NAMALWA (cell line): ENCODE results near the gene TNFAIP8.

Source experiments
- DNase-seq: peaks from one replicate; pipeline ENCODE4 v3.0.0-alpha.2; 2015; ENCODE audit warnings: low spot score

Gene TNFAIP8

GRCh38 chr5:119355685-119356611, at the start of gene TNFAIP8:
TNFAIP8 (plus strand) TSS chr5:119356019; CDS start chr5:119356091, 72 bp downstream.
- DNase-seq, result peak; percentile 70

- no peak for DNase-seq
Measured at GRCh38 chr5:119307170-119307569, 48.6 kb upstream of the TNFAIP8 start.

- DNase-seq, result no peak
Measured at GRCh38 chr5:119309326-119309725, 46.5 kb upstream of the TNFAIP8 start.

- DNase-seq, result no peak
Measured at GRCh38 chr5:119311688-119312087, 44.1 kb upstream of the TNFAIP8 start.

- no peak for DNase-seq
Measured at GRCh38 chr5:119312403-119312802, 43.4 kb upstream of the TNFAIP8 start.

- DNase-seq, result no peak
Measured at GRCh38 chr5:119313197-119313596, 42.6 kb upstream of the TNFAIP8 start.

GRCh38 chr5:119313658-119314605, 41.9 kb upstream of the TNFAIP8 start:
- no peak for DNase-seq

GRCh38 chr5:119315516-119315949, 40.3 kb upstream of the TNFAIP8 start:
- DNase-seq, result peak; percentile 82

- no peak for DNase-seq
Measured at GRCh38 chr5:119316086-119316485, 39.7 kb upstream of the TNFAIP8 start.

- DNase-seq, result no peak
Measured at GRCh38 chr5:119316906-119317305, 38.9 kb upstream of the TNFAIP8 start.

- DNase-seq, result peak; percentile 52
Measured at GRCh38 chr5:119318256-119318894, 37.4 kb upstream of the TNFAIP8 start.

GRCh38 chr5:119319401-119319800, 36.4 kb upstream of the TNFAIP8 start:
- DNase-seq, result no peak

- DNase-seq, result no peak
Measured at GRCh38 chr5:119319890-119320289, 35.9 kb upstream of the TNFAIP8 start.

- DNase-seq, result no peak
Measured at GRCh38 chr5:119321569-119322311, 34.1 kb upstream of the TNFAIP8 start.

GRCh38 chr5:119322312-119322947, 33.4 kb upstream of the TNFAIP8 start:
- no peak for DNase-seq

GRCh38 chr5:119322948-119323537, 32.8 kb upstream of the TNFAIP8 start:
- DNase-seq, result no peak

- DNase-seq, result no peak
Measured at GRCh38 chr5:119323601-119324000, 32.2 kb upstream of the TNFAIP8 start.

GRCh38 chr5:119324842-119325241, 31.0 kb upstream of the TNFAIP8 start:
- no peak for DNase-seq

GRCh38 chr5:119327018-119327417, 28.8 kb upstream of the TNFAIP8 start:
- DNase-seq, result no peak
